Sigmoid colon (tissue), 4 donors: ENCODE results near the gene FARSB.

Experiments used
- EP300 ChIP-seq, 4 donors: sonication (generic); formaldehyde crosslinking; IDR thresholded peaks; one replicate each; pipeline ENCODE4 v1.6.1; 2017; ENCODE audit warnings: antibody characterized with exemption in 4 of 4
- POLR2A ChIP-seq, 2 donors: fragments of 450-650 bp; IDR thresholded peaks; one replicate each; pipeline ENCODE4 v1.6.1; 2016; ENCODE audit warnings: antibody characterized with exemption in 2 of 2, mild to moderate bottlenecking in 2 of 2, moderate library complexity in 2 of 2
- POLR2AphosphoS5 ChIP-seq, 4 donors: sonication (generic); formaldehyde crosslinking; IDR thresholded peaks; one replicate each; pipeline ENCODE4 v1.6.1; 2017; ENCODE audit warnings: antibody characterized with exemption in 4 of 4
- TF ChIP-seq, protein P1 (sequence below), 4 experiments: fragments of 450-650 bp in 3 of 4; fragments of 200-600 bp in 1 of 4; IDR thresholded peaks; one replicate each; pipeline ENCODE4 v1.5.1; 2016 to 2019; ENCODE audit warnings: antibody characterized with exemption in 4 of 4, mild to moderate bottlenecking in 3 of 4, moderate library complexity in 2 of 4

DNA sequence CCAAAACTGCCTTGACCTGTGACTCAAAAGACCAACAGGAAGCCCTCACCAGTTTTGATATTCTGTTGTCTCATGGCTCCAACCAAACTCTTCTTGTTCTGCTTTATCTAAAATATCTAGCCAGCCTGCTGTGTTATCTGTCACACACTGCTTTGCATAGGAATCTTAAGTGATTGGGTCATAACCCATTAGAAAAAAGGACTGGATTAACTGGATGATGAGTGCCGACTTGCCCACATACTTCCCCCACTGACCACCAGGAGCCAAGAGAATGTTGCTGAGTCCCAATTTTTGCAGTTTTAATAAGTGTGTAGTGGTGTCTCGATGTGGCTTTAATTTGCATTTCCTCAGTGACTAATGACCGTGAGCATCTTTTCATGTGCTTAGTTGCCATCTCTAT is 22.1 kb upstream of the FARSB start:
- no peak for TF ChIP-seq EP300 (IDR thresholded peaks at IDR 0.05)
- TF ChIP-seq, protein P1, sequence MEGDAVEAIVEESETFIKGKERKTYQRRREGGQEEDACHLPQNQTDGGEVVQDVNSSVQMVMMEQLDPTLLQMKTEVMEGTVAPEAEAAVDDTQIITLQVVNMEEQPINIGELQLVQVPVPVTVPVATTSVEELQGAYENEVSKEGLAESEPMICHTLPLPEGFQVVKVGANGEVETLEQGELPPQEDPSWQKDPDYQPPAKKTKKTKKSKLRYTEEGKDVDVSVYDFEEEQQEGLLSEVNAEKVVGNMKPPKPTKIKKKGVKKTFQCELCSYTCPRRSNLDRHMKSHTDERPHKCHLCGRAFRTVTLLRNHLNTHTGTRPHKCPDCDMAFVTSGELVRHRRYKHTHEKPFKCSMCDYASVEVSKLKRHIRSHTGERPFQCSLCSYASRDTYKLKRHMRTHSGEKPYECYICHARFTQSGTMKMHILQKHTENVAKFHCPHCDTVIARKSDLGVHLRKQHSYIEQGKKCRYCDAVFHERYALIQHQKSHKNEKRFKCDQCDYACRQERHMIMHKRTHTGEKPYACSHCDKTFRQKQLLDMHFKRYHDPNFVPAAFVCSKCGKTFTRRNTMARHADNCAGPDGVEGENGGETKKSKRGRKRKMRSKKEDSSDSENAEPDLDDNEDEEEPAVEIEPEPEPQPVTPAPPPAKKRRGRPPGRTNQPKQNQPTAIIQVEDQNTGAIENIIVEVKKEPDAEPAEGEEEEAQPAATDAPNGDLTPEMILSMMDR (IDR thresholded peaks at IDR 0.05) = no peak
- no peak for TF ChIP-seq POLR2AphosphoS5 (IDR thresholded peaks at IDR 0.05)
- no peak for TF ChIP-seq POLR2A (IDR thresholded peaks at IDR 0.05)
